ENCODE data around the gene FOXRED1.

Gene FOXRED1

GRCh38 chr11:126313826-126314225 is 44.9 kb downstream of the FOXRED1 start:
- Mint-ChIP-seq H3K27ac (peak overlapping the region in 1 of 3 experiments; percentile 19), H3K4me1 (peaks cover 57% of the 10 kb centered on the region), H3K9me3 (no peaks in the 10 kb centered on the region), H3K4me3 (no peak overlapping the region), H3K27me3 (ENCODE audit: low read depth) (no peaks in the 10 kb centered on the region), H3K36me3 (ENCODE audit: low read depth) (peaks cover 32% of the 10 kb centered on the region)
- TF ChIP-seq CTCF (IDR thresholded peaks at IDR 0.05; ENCODE audit: unreplicated experiment in 3 of 3) = no peak

- Mint-ChIP-seq H3K27ac (peak overlapping the region; percentile 87 to 97 (median 94)), H3K36me3 (ENCODE audit: low read depth) (peaks cover 23% of the 10 kb centered on the region), H3K4me1 (peaks cover 57% of the 10 kb centered on the region), H3K4me3 (peak overlapping the region in 1 of 3 experiments; percentile 13), H3K27me3 (ENCODE audit: low read depth) (no peaks in the 10 kb centered on the region), H3K9me3 (no peaks in the 10 kb centered on the region)
- TF ChIP-seq CTCF (IDR thresholded peaks at IDR 0.05; ENCODE audit: unreplicated experiment in 3 of 3) = no peak
These were observed 48.4 kb downstream of the FOXRED1 start for GRCh38 chr11:126317432-126317755.

- Mint-ChIP-seq H3K4me3 (peak overlapping the region in 2 of 3 experiments; percentile 13 to 26), H3K9me3 (no peaks in the 10 kb centered on the region), H3K4me1 (peaks cover 54% of the 10 kb centered on the region), H3K36me3 (ENCODE audit: low read depth) (peaks cover 23% of the 10 kb centered on the region), H3K27me3 (ENCODE audit: low read depth) (no peaks in the 10 kb centered on the region), H3K27ac (peak overlapping the region; percentile 87 to 97 (median 94))
- no peak for TF ChIP-seq CTCF (IDR thresholded peaks at IDR 0.05; ENCODE audit: unreplicated experiment in 3 of 3)
These were observed 49.0 kb downstream of the FOXRED1 start for GRCh38 chr11:126317756-126318573.

- Mint-ChIP-seq H3K36me3 (ENCODE audit: low read depth) (peaks cover 19% of the 10 kb centered on the region), H3K4me1 (peaks cover 49% of the 10 kb centered on the region), H3K4me3 (peak overlapping the region in 1 of 3 experiments; percentile 13), H3K27me3 (ENCODE audit: low read depth) (no peaks in the 10 kb centered on the region), H3K9me3 (no peaks in the 10 kb centered on the region), H3K27ac (peak overlapping the region; percentile 87 to 97 (median 94))
- no peak for TF ChIP-seq CTCF (IDR thresholded peaks at IDR 0.05; ENCODE audit: unreplicated experiment in 3 of 3)
These were observed 49.8 kb downstream of the FOXRED1 start for GRCh38 chr11:126318574-126319373.

GRCh38 chr11:126319374-126319740 is 50.4 kb downstream of the FOXRED1 start:
- TF ChIP-seq CTCF (IDR thresholded peaks at IDR 0.05; ENCODE audit: unreplicated experiment in 3 of 3) = no peak
- H3K27me3 Mint-ChIP-seq (ENCODE audit: low read depth) = no peaks in the 10 kb centered on the region
- peaks cover 49% of the 10 kb centered on the region for H3K4me1 Mint-ChIP-seq
- H3K4me3 Mint-ChIP-seq = no peak overlapping the region
- peaks cover 15% of the 10 kb centered on the region for H3K36me3 Mint-ChIP-seq (ENCODE audit: low read depth)
- H3K9me3 Mint-ChIP-seq = no peaks in the 10 kb centered on the region
- peak overlapping the region; percentile 87 to 97 (median 94) for H3K27ac Mint-ChIP-seq
